Esophagus muscularis mucosa (tissue), 4 donors: Measurements from ENCODE around the gene BRF1. TPM values are rescaled to one million over a fixed set of nuclear protein-coding genes. Genes with fewer than 3 reads are reported as not detected.

ENCODE experiments used
- DNase-seq: peaks from one replicate; pipeline ENCODE4 v3.0.0-alpha.2; 2017; ENCODE audit errors: extremely low spot score
- H3K27ac ChIP-seq, 4 donors: fragments of 200-600 bp; sonication (generic); replicated peaks in 1 of 4; 1 replicate in 3 of 4; 2 replicates in 1 of 4; pipeline ENCODE4 v1.5.1; 2016 to 2019; ENCODE audit warnings: mild to moderate bottlenecking in 1 of 4
- H3K27me3 ChIP-seq, 4 donors: fragments of 200-600 bp; sonication (generic); one replicate each; pipeline versions ENCODE4 v1.5.1 to v1.6.0; 2016 to 2019
- H3K36me3 ChIP-seq, 4 donors: fragments of 200-600 bp; sonication (generic); one replicate each; pipeline ENCODE4 v1.5.1; 2016 to 2019
- H3K4me1 ChIP-seq, 4 donors: fragments of 200-600 bp; sonication (generic); one replicate each; pipeline ENCODE4 v1.5.1; 2016 to 2019
- H3K4me3 ChIP-seq, 4 donors: fragments of 200-600 bp; sonication (generic); 1 replicate in 2 of 4; 2 replicates in 2 of 4; pipeline ENCODE4 v1.5.1; 2016 to 2019; ENCODE audit warnings: mild to moderate bottlenecking in 4 of 4, moderate library complexity in 1 of 4
- H3K9me3 ChIP-seq, 4 donors: fragments of 200-600 bp; sonication (generic); 1 replicate in 3 of 4; 2 replicates in 1 of 4; pipeline ENCODE4 v1.5.1; 2016 to 2019
- EP300 ChIP-seq: sonication (generic); formaldehyde crosslinking; IDR thresholded peaks from one replicate; pipeline ENCODE4 v1.6.1; 2017; ENCODE audit warnings: antibody characterized with exemption
- POLR2A ChIP-seq: fragments of 450-650 bp; IDR thresholded peaks from one replicate; pipeline ENCODE4 v1.6.1; 2017; ENCODE audit warnings: antibody characterized with exemption, moderate library complexity, mild to moderate bottlenecking, low read depth
- POLR2AphosphoS5 ChIP-seq, 2 donors: sonication (generic); formaldehyde crosslinking; IDR thresholded peaks; one replicate each; pipeline ENCODE4 v1.6.1; 2017; ENCODE audit warnings: antibody characterized with exemption in 2 of 2
- WGBS: methylation state at CpG from one replicate; pipeline ENCODE4 v1.1.5; 2018; 5-methylcytosine and 5-hydroxymethylcytosine counted together
- intact Hi-C: fragments of 100-400 bp; cut with DNase I; formaldehyde crosslinking; loops from one replicate; pipeline ENCODE4 v1.15.1; 2023
- total RNA-seq, 4 donors: library from RNA; depleted of rRNA; stranded (reverse); fragments of >200 nt; gene quantifications; one replicate each; pipeline versions ENCODE4 v1.1.0 to v1.2.1, GENCODE V29; 2016
- TF ChIP-seq, protein P1 (sequence below), 3 experiments: fragments of 200-600 bp in 2 of 3; fragments of 450-650 bp in 1 of 3; sonication (generic) in 2 of 3; IDR thresholded peaks; one replicate each; pipeline ENCODE4 v1.5.1; 2017 to 2019; ENCODE audit warnings: antibody characterized with exemption in 3 of 3, mild to moderate bottlenecking in 2 of 3, moderate library complexity in 1 of 3

BRF1 gene
- total RNA-seq, 4 donors from 2014 or later: 23.0 to 47.3 (median 41.4) TPM

DNA sequence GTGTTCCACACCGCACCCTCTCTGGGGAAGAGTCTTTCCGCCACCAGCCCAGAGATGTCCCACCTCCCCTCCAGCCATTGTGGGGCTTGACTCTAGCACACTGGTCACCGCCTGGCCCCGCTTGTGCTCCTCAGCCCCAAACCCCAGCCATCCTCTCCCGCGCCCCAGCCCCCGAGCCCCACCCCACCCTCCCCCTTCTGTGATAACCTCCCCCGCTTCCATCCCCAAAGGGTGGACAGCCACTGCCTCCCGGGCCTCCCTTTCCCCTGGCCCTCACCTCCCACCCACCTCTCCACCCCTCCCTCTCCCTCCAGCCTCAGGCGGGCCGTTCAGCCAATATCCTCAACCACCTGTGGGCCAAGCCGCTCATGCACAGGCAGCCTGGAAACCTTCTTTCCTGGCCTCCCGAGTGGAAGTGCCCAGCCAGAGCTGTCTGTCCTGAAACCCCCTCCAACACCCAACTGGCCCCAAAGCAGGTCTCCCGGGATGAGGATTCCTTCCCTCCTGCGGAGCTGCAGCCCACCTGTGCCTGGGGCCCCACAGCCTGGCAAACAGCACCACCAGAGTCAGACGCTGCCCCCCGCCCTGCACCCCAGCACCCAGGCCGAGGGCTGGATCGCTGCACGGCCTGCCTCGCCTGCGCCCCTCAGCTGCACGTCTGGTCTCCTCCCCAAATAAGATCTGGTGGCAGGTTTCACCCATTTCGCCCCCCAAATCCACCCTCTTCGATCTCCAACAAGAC is 92.6 kb downstream of the BRF1 start:
- H3K27me3 ChIP-seq: no peaks in the 10 kb centered on the region
- H3K9me3 ChIP-seq: no peaks in the 10 kb centered on the region
- H3K4me1 ChIP-seq: peaks cover 35 to 42% (median 39%) of the 10 kb centered on the region in 4 donors
- H3K36me3 ChIP-seq: peaks cover 25 to 46% (median 43%) of the 10 kb centered on the region in 4 donors
- no peak overlapping the region for H3K4me3 ChIP-seq
- DNase-seq: no peak
- no peak overlapping the region for H3K27ac ChIP-seq
- 90% methylated on average over 19 of the region's 25 CpGs for WGBS
- no peak for TF ChIP-seq POLR2AphosphoS5 (IDR thresholded peaks at IDR 0.05)
- TF ChIP-seq, protein P1, sequence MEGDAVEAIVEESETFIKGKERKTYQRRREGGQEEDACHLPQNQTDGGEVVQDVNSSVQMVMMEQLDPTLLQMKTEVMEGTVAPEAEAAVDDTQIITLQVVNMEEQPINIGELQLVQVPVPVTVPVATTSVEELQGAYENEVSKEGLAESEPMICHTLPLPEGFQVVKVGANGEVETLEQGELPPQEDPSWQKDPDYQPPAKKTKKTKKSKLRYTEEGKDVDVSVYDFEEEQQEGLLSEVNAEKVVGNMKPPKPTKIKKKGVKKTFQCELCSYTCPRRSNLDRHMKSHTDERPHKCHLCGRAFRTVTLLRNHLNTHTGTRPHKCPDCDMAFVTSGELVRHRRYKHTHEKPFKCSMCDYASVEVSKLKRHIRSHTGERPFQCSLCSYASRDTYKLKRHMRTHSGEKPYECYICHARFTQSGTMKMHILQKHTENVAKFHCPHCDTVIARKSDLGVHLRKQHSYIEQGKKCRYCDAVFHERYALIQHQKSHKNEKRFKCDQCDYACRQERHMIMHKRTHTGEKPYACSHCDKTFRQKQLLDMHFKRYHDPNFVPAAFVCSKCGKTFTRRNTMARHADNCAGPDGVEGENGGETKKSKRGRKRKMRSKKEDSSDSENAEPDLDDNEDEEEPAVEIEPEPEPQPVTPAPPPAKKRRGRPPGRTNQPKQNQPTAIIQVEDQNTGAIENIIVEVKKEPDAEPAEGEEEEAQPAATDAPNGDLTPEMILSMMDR (IDR thresholded peaks at IDR 0.05): no peak
- no peak for TF ChIP-seq EP300
- TF ChIP-seq POLR2A: no peak
- intact Hi-C loops: no loop called here

DNA sequence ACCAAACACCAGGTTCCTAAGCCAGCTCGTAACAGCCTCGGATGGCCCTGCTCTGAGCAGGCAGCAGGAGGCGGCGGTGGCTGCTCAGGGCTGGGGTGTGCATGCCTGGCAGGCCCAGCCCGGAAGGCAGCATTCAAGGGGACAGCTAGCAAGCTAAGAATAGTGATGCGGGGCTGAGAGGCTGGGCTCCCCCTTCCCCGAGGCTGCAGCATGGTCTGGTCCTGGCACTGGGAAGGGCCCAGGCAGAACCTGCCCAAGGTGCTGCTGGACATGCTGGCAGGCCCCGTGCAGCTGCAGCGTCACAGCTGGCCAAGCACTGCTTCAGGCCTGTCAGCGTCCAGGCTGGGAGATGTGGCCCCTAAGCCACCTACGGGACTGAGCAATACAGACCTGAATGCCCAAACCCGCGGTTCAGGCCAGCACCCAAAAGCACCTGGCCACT is 93.3 kb downstream of the BRF1 start:
- intact Hi-C loops: no loop called here
- Histone ChIP-seq H3K36me3 (peaks cover 25 to 39% (median 36%) of the 10 kb centered on the region in 4 donors), H3K27ac (no peak overlapping the region), H3K4me3 (no peak overlapping the region), H3K27me3 (peaks cover 0 to 2% (median 0%) of the 10 kb centered on the region in 4 donors), H3K9me3 (no peaks in the 10 kb centered on the region), H3K4me1 (peaks cover 42 to 49% (median 45%) of the 10 kb centered on the region in 4 donors)
- no peak for DNase-seq
- TF ChIP-seq EP300 (no peak), POLR2AphosphoS5 (IDR thresholded peaks at IDR 0.05) (no peak)
- TF ChIP-seq, protein P1 (IDR thresholded peaks at IDR 0.05): no peak
- WGBS: 78% methylated on average over 4 of the region's 13 CpGs

DNA sequence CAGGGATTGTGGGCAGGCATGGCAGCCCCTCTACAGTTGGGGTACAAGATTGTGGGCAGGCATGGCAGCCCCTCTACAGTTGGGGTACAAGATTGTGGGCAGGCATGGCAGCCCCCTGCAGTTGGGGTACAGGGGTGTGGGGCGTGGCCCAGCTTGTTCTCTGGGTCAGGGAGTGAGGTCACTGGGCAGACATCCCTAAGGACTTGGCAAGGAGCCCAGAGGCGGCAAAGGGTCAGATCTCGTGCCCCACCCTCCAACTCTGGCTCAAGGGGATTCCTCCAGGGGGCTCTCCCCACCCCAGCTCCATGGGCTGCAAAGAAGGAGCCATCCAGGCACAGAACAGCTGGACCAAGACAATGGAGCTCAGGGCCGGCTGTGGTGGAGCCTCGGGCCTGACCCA is 93.9 kb downstream of the BRF1 start:
- WGBS: no CpG with 5 or more reads among the region's 5 CpGs
- no peak overlapping the region for H3K27ac ChIP-seq
- H3K4me3 ChIP-seq: no peak overlapping the region
- peaks cover 48 to 55% (median 50%) of the 10 kb centered on the region in 4 donors for H3K4me1 ChIP-seq
- intact Hi-C loops: no loop called here
- DNase-seq: no peak
- peaks cover 25 to 34% (median 30%) of the 10 kb centered on the region in 4 donors for H3K36me3 ChIP-seq
- no peaks in the 10 kb centered on the region for H3K9me3 ChIP-seq
- H3K27me3 ChIP-seq: peaks cover 0 to 8% (median 0%) of the 10 kb centered on the region in 4 donors
- TF ChIP-seq EP300 (no peak), POLR2AphosphoS5 (IDR thresholded peaks at IDR 0.05) (no peak), POLR2A (no peak)
- TF ChIP-seq, protein P1 (IDR thresholded peaks at IDR 0.05): no peak

DNA sequence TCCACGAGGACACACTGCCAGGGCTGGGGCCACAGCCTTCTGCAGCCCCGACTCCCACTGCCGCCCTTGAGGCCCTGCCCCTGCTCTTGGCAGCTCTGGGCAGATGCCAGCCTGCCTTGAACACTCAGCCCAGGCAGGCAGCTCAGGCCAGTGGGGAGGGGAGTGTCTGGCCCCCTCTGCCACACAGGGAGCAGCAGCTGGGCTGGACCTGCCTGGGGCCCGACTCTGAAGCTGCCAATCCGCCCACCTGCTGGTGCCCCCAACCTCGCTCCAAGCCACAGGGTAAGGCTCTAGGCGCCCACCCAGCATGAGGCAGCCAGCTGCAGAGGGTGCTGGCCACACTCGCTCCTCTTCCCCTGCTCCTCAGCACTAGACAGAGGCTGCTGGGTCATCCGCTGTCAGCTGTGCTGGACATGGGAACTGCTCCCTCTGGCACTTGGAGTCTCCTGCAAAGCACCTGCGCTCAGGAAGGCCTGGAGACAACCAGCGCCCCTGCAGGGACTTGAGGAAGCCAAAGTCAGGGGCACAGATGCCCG is 95.1 kb downstream of the BRF1 start:
- no peak overlapping the region for H3K4me3 ChIP-seq
- intact Hi-C loops: no loop called here
- peak overlapping the region in 1 of 4 donors; percentile 44 for H3K27ac ChIP-seq
- DNase-seq: no peak
- TF ChIP-seq EP300: no peak
- no peak for TF ChIP-seq POLR2A
- no peak for TF ChIP-seq POLR2AphosphoS5 (IDR thresholded peaks at IDR 0.05)
- TF ChIP-seq, protein P1 (IDR thresholded peaks at IDR 0.05): no peak
- peaks cover 55 to 63% (median 59%) of the 10 kb centered on the region in 4 donors for H3K4me1 ChIP-seq
- peaks cover 16 to 23% (median 19%) of the 10 kb centered on the region in 4 donors for H3K36me3 ChIP-seq
- no peaks in the 10 kb centered on the region for H3K9me3 ChIP-seq
- H3K27me3 ChIP-seq: peaks cover 0 to 20% (median 9%) of the 10 kb centered on the region in 4 donors
- 70% methylated on average over 2 of the region's 12 CpGs for WGBS
